Stimulated activated CD4-positive, alpha-beta T cell treated with anti-CD3 and anti-CD28 coated beads, Interleukin-4, amount 100 ng/mL, for 24 hours (primary cell): Measurements from ENCODE around the gene KCNMA1.

Source experiments
- DNase-seq: peaks from one replicate; pipeline ENCODE4 v3.0.0-alpha.2; 2020

KCNMA1 gene

DNA sequence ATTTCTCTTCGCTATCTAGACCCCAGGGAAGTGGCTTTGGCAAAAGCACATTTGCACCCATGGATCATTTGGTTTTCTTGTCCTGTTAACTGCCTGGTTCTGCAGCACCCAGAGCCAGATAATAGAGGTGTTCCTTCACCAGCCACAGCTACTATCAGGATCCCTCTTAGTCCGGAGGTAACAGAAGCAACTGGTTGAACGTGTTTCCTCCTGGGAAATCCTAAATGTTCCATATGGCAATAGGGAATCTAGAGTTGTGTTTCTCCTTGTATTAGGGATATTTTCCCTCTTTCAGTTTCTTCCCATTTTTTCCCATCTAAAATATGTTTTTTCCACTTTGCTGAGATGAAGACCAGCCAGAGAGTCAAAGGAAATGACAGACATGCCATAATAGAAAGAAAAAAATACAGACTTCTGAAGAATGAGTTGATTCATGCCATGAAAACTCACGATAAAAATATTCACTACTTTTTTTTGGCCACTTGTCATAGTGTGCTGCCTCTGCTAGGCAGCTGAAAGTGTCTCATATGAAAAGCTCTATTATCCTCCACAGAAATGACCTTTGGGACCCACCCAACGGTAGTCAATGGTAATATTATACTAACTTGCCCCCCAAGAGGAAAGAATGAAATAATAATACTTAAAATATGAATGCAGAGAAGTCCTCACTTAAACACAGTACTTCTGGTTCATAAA is 472.8 kb downstream of the KCNMA1 start:
- no peak for DNase-seq

DNA sequence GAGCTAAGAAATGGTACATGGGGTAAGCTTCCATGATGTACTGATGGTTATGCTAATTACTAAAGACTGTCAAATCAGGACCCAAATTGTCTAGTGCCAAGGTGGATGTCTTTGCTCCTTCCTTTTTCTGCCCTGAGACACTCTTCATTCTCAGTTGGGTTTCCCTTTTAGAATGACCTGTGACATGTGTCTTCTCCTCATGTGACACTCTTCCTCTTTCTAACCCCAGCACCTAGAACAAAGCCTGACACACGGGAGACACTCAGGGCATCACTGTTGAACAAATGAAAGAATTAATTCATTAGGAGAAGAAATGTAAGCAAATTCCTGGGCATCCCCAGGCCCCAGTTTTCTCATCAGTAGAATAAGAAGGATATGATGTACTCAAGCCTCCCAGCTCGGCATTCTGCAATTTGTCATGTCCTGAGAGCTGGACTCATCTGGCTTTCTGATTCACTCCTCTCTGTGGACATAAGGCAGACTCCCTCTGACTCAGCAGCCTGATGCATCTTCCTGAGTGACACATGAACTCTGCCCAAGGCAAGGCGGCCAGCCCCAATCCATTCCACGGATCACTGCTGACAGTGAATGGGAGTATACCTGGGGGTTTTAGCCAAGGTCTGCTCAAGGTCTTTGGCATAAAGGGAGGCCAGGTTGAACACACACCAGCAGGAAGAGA is 473.8 kb downstream of the KCNMA1 start:
- DNase-seq = no peak

DNA sequence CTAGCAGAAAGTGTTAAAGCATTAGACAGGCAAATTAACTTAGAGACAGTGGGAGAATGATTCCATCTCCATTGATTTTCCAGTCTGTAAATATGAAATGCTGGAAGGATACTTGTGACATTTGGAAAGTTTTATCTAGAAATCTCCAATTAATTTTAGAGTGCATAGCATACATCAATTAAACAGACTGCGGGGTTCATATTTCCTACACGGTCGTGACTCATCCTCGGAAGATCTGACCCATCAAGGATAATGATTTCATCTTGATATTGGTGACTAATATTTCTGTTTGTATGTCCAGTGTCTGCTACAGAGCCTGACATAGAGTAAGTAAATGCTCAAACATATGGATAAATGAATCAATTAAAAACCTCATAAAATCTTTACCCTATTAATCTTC is 474.9 kb downstream of the KCNMA1 start:
- no peak for DNase-seq

- no peak for DNase-seq
Observed at GRCh38 chr10:77160679-77161078, 476.9 kb downstream of the KCNMA1 start.

GRCh38 chr10:77159538-77160110 is 478.0 kb downstream of the KCNMA1 start:
- no peak for DNase-seq

DNA sequence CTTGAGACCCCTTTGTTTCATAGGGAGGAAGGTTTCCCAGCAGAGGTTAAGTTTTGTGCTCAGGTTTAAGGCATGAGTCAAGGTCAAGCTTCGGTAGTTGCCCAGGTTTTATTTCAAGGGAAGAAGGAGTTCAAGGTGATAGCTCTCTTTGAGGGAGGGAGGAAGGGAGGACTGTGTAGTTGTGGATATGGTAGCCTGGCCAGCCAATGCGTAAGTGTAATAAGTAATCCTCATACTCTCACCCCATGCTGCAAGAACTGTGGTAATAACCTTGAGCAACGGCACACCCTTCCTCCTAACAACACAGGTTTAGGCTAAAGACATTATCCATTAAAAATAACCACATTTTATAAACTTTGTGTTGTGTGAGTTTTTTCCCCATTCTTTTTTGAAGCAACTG is 478.9 kb downstream of the KCNMA1 start:
- no peak for DNase-seq

DNA sequence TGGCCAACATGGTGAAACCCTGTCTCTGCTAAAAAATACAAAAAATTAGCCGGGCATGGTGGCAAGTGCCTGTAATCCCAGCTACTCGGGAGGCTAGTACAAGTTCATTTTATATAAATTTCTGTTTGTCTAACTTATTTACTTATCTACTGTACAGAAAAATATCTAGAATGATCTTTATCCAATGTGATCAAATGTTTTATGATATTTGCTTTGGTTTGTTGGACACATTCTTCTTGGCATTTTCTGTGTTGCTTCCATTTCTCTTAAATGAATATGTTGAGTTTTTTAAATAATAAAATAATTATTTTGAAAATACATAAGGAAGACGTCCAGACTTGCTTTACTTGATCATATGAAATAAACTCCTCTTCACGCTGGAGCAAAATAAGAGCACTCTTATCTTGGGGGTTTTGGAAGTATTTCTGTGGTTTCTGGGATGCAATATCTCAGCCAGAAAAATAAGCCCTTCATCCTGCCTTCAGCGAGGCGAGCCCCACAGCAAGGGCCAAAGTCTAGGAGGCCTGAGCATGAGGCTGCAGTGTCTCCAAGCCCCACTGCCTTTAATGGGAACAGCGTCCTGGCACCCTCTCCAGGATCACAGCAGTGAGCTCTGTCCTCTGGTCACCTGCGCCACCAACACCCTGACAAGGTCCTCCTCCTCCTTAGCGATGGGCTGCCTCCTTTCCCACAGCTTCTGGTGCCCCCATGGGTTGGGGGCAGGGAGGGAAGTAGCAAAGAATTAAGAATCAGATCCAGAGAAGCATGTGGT is 480.2 kb downstream of the KCNMA1 start:
- DNase-seq = no peak

GRCh38 chr10:77156406-77156879 is 481.2 kb downstream of the KCNMA1 start:
- DNase-seq = no peak

DNA sequence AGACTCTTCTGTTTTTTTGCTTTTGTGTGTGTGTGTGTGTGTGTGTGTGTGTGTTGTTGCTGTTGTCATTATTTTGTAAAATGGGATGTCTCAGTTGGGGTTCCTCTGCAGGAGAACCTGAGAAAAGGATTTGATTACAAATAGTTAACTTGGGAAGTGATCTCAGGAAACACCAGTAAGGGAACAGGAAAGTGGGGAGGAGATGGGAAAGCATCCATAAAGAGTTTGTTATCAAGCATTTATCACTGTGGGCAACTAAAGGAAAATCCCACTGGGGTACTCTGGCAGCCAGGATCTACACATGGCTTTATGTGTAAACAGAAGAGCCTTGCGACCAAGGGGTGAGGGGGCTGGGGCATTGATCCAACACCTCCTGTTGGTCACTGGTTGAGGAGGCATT is 485.4 kb downstream of the KCNMA1 start:
- DNase-seq = no peak

- DNase-seq = no peak
Observed at GRCh38 chr10:77151408-77151807, 486.2 kb downstream of the KCNMA1 start.

DNA sequence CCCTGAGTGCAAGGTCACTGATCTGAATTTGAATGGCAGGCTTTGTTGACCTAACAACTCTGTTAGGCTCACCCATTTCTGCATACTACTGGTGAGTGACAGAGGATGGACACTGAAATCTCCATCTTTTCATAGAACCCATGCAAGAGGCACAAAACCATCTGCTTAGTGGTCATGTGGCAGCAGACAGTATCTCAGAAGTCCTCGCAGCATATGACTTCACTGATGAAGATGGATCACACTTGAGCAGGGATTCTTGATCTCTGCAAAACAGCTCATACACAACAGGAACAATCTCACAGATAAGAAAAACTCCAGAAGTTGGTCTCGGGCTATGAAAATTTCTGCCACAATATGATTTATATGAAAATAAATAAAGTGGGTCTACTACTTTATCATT is 487.9 kb downstream of the KCNMA1 start:
- DNase-seq = no peak

DNA sequence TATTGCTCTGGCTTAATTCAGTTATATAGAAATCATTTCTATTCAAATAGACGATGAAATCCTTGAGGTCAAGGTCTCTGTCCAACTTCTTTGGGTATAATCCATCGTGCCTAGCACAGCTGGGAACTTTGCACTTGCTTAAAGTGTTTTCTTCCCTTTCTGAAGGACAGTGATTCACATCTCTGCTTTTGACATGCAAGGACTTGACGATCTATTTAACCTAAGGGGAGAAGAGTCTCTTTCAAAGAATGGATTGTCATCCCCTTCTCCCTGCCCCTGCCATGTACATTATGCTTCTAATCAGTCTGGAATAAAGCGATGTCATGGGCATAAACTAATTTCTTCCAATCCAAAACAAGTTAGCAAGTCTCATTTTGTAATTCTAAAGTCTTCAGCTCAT is 488.6 kb downstream of the KCNMA1 start:
- DNase-seq = no peak

DNA sequence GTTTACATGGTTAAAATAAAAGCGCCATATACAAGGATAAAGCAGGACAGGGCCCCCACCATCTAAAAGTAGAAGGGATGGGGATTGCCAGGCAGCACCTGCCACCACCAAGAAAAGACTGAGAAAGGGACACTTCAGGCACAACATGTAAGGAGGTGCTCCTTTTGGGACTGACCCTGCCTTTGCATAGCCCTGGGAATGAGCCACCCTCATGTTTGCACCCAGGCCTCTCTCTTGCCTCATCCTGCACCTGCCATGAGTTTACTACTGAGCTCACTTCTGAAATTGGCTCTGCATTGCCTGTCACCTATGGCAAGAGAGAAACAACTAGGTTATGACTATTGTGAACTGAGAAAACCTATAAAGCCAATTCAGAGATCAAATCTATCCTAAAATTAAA is 489.7 kb downstream of the KCNMA1 start:
- DNase-seq = no peak

- no peak for DNase-seq
Observed at GRCh38 chr10:77146712-77147336, 490.8 kb downstream of the KCNMA1 start.

GRCh38 chr10:77144656-77145055 is 493.0 kb downstream of the KCNMA1 start:
- DNase-seq = no peak

- no peak for DNase-seq
Observed at GRCh38 chr10:77139252-77140160, 498.1 kb downstream of the KCNMA1 start.

GRCh38 chr10:77138541-77138940 is 499.1 kb downstream of the KCNMA1 start:
- DNase-seq = no peak

DNA sequence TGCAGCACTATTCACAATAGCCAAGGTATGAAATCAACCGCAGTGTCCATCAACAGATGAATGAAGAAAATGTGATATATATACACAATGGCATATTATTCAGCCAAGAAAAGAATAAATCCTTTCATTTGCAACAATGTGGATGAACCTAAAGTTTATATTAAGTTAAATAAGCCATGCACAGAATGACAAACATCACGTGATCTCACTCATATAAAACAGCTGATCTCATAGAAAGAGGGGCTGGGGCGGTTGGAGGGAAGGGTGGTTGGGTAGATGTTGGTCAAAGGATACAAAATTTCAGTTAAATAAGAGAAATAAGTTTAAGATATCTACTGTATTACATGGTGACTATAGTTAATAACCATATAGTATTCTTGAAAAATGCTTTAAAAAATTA is 502.1 kb downstream of the KCNMA1 start:
- no peak for DNase-seq

DNA sequence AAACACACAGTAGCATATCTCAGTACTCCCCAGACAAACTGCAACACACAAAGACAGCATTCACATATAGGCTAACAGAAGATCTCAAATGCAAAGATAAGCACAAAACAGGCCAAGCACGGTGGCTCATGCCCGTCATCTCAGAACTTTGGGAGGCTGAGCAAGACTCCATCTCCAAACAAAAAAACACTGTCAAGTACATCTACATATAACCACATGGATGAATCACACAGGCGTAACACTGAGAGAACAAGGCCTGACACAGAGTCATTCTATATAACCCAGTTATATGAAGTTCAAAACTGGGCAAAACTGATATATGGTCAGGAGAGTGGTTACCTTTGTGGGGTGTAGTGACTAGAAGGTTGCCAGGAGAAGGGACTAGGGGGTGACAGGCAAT is 506.4 kb downstream of the KCNMA1 start:
- no peak for DNase-seq

DNA sequence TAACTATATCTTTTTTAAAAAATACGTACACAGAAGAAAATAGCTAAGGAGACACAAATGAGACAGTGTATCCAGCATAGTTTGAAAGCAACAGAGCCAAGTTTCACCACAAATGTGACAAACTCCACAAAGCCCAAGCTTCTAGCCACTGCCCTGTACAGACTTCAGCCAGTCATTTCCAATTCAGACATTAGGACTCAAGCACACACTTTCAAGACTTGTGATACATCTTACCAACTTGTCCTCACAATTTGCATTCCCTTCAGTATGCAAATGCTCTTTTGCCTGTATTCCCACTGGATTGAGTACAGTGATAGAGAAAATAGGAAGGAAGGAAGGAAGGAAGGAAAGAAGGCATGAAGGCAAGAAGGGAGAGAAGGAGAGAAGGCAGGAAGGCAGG is 510.4 kb downstream of the KCNMA1 start:
- DNase-seq = no peak

DNA sequence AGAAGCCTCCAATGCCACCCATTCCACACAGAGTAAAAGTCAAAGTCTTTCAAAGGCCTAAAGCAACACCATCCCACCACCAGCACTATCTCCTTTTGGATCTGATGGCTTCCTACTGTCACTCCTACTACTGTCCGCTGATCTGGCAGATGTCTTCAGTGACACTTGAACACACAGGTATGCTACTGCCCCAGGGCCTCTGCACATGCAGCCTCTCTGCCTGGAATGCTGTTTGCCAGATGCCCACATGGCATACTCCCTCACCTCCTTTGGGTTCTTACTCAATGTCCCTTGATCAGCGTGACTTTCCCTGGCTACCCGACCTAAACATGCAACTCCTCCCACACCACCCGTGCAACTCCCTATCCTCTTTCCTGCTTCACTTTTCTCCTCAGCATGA is 512.4 kb downstream of the KCNMA1 start:
- DNase-seq = no peak

GRCh38 chr10:77123330-77123729 is 514.3 kb downstream of the KCNMA1 start:
- DNase-seq = no peak
